ENCODE results near the gene FOXP1. TPM values are rescaled to one million over a fixed set of nuclear protein-coding genes. Genes with fewer than 3 reads are reported as not detected.

Gene FOXP1
- total and polyA plus RNA-seq, 2 of the 13 experiments (the other 11 are each of a cell fraction or from before 2014, with no cell fraction given), result 40.4 to 59.0 TPM

GRCh38 chr3:71366988-71367604, 216.4 kb downstream of the FOXP1 start:
- H3K27ac ChIP-seq (ENCODE audit: extremely low read length, insufficient read depth, low read length), result no peak overlapping the region
- intact Hi-C loops (cut with micrococcal nuclease; ENCODE audit: unreplicated experiment), result no loop called here
- POLR2A ChIA-PET, result no interaction called here
- no peak overlapping the region for H3K4me2 ChIP-seq (ENCODE audit: low read depth, low read length)
- ATAC-seq (peak; percentile 48; the same call in 2 of the 3 replicates), FAIRE-seq (no peak), DNase-seq (ENCODE audit: low spot score) (peak; percentile 26)
- BruUV-seq (replicated peaks), result no TSS peak
- TF ChIP-seq HCFC1 (IDR thresholded peaks at IDR 0.05; ENCODE audit: low read depth, low read length), result no peak
- TF ChIP-seq, protein P1, sequence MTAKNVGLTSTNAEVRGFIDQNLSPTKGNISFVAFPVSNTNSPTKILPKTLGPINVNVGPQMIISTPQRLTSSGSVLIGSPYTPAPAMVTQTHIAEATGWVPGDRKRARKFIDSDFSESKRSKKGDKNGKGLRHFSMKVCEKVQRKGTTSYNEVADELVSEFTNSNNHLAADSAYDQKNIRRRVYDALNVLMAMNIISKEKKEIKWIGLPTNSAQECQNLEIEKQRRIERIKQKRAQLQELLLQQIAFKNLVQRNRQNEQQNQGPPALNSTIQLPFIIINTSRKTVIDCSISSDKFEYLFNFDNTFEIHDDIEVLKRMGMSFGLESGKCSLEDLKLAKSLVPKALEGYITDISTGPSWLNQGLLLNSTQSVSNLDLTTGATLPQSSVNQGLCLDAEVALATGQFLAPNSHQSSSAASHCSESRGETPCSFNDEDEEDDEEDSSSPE (CRISPR knock-in tag; IDR thresholded peaks at IDR 0.05), result no peak
- no peak for TF ChIP-seq MYPOP (CRISPR knock-in tag; IDR thresholded peaks at IDR 0.05)
- TF ChIP-seq HHEX (CRISPR knock-in tag; IDR thresholded peaks at IDR 0.05), result peak; percentile 61; the same call in 1 of the 2 replicates
- TF ChIP-seq, protein P2, sequence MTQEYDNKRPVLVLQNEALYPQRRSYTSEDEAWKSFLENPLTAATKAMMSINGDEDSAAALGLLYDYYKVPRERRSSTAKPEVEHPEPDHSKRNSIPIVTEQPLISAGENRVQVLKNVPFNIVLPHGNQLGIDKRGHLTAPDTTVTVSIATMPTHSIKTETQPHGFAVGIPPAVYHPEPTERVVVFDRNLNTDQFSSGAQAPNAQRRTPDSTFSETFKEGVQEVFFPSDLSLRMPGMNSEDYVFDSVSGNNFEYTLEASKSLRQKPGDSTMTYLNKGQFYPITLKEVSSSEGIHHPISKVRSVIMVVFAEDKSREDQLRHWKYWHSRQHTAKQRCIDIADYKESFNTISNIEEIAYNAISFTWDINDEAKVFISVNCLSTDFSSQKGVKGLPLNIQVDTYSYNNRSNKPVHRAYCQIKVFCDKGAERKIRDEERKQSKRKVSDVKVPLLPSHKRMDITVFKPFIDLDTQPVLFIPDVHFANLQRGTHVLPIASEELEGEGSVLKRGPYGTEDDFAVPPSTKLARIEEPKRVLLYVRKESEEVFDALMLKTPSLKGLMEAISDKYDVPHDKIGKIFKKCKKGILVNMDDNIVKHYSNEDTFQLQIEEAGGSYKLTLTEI (CRISPR knock-in tag; conservative IDR thresholded peaks at IDR 0.05), result no peak
- no peak for TF ChIP-seq ZNF326 (CRISPR knock-in tag; IDR thresholded peaks at IDR 0.05; ENCODE audit: borderline replicate concordance)
- no peak for TF ChIP-seq CREBL2 (CRISPR knock-in tag; IDR thresholded peaks at IDR 0.05; ENCODE audit: borderline replicate concordance)
- TF ChIP-seq CBFB (CRISPR knock-in tag; IDR thresholded peaks at IDR 0.05), result peak; percentile 79
- TF ChIP-seq NR2F6 (IDR thresholded peaks at IDR 0.05), result peak; percentile 73
- TF ChIP-seq NR2F6 (CRISPR knock-in tag; IDR thresholded peaks at IDR 0.05), result peak; percentile 50; the same call in 1 of the 2 replicates
- peak; percentile 73 for TF ChIP-seq NR2F2 (IDR thresholded peaks at IDR 0.05; ENCODE audit: borderline replicate concordance, low read depth)
- no peak for TF ChIP-seq HMGXB3 (CRISPR knock-in tag; IDR thresholded peaks at IDR 0.05; ENCODE audit: borderline replicate concordance)
- TF ChIP-seq PATZ1 (CRISPR knock-in tag; IDR thresholded peaks at IDR 0.05), result no peak
- peaks cover 5% of the 10 kb centered on the region for H3K79me2 ChIP-seq (ENCODE audit: insufficient read depth, low read length)
- H3K9me3 ChIP-seq (ENCODE audit: low read length), result no peaks in the 10 kb centered on the region
- H3K4me3 ChIP-seq (replicated peaks in 1 of 3; ENCODE audit: insufficient read depth in 1 of 3, low read depth in 2 of 3, low read length in 3 of 3), result no peak overlapping the region
- H2AFZ ChIP-seq (ENCODE audit: low read length), result no peak overlapping the region
- H3K27me3 ChIP-seq (ENCODE audit: control insufficient read depth in 1 of 2, insufficient read depth in 2 of 2, low read length in 2 of 2), result no peaks in the 10 kb centered on the region
- no peak overlapping the region for H3K9ac ChIP-seq (ENCODE audit: insufficient read depth, low read depth, low read length)
- CTCF ChIA-PET (ENCODE audit: low intra/inter-chr PET ratio, low total read pairs), result no interaction called here
- WGBS (ENCODE audit: low lambda C conversion rate), result 80% methylated on average over 8 of the region's 8 CpGs
- in situ Hi-C loops (cut with HindIII; ENCODE audit: extremely low pct_ligation_motif_present, low pct_unique_long_range_greater_than_20kb), result no loop called here
- H3K36me3 ChIP-seq (replicated peaks in 1 of 2; ENCODE audit: control insufficient read depth in 1 of 2, insufficient read depth in 2 of 2, low read length in 2 of 2), result no peaks in the 10 kb centered on the region; a peak in 2 of 5 replicates
- peaks cover 17% of the 10 kb centered on the region for H3K4me1 ChIP-seq (ENCODE audit: insufficient read depth, low read length)
- H4K20me1 ChIP-seq (ENCODE audit: insufficient read depth, low read length), result no peaks in the 10 kb centered on the region; the same call in 1 of the 2 replicates
